H9 (cell line): ENCODE data around the gene BRI3BP. TPM values are rescaled to one million over a fixed set of nuclear protein-coding genes. Genes with fewer than 3 reads are reported as not detected.

Source experiments
- DNase-seq: peaks from one replicate; pipeline ENCODE4 v3.0.0-alpha.2; 2017
- H2AFZ ChIP-seq: one replicate; pipeline ENCODE4 v1.6.1; 2013; ENCODE audit warnings: mild to moderate bottlenecking, low read length, control low read depth, moderate library complexity
- H2AK5ac ChIP-seq: 2 replicates; pipeline ENCODE4 v1.6.1; 2013; ENCODE audit warnings: low read length, control low read depth, mixed read lengths; ENCODE audit not compliant: insufficient read length
- H2BK120ac ChIP-seq: one replicate; pipeline ENCODE4 v1.6.1; 2013; ENCODE audit warnings: low read depth, mild to moderate bottlenecking, low read length, control low read depth, inconsistent platforms; ENCODE audit not compliant: poor library complexity, severe bottlenecking
- H2BK12ac ChIP-seq: 2 replicates; pipeline ENCODE4 v1.6.1; 2013; ENCODE audit warnings: low read length, control low read depth, mixed read lengths, low read depth; ENCODE audit not compliant: insufficient read length
- H2BK15ac ChIP-seq: 2 replicates; pipeline ENCODE4 v1.6.1; 2013; ENCODE audit warnings: low read depth, low read length, control low read depth
- H2BK20ac ChIP-seq: one replicate; pipeline ENCODE4 v1.6.1; 2013; ENCODE audit warnings: low read depth, mild to moderate bottlenecking, low read length, control low read depth, inconsistent platforms; ENCODE audit not compliant: poor library complexity, severe bottlenecking
- H2BK5ac ChIP-seq: 2 replicates; pipeline ENCODE4 v1.6.1; 2013; ENCODE audit warnings: low read length, control low read depth, mixed read lengths; ENCODE audit not compliant: insufficient read length
- H3K14ac ChIP-seq: 2 replicates; pipeline ENCODE4 v1.6.1; 2013; ENCODE audit warnings: low read length, control low read depth; ENCODE audit not compliant: insufficient read depth
- H3K18ac ChIP-seq: 2 replicates; pipeline ENCODE4 v1.6.1; 2013; ENCODE audit warnings: low read depth, mild to moderate bottlenecking, mixed read lengths, low read length, control low read depth; ENCODE audit not compliant: insufficient read length
- H3K23ac ChIP-seq: 2 replicates; pipeline ENCODE4 v1.6.1; 2013; ENCODE audit warnings: low read length, control low read depth, mixed read lengths, low read depth; ENCODE audit not compliant: insufficient read length
- H3K23me2 ChIP-seq: 2 replicates; pipeline ENCODE4 v1.6.1; 2013; ENCODE audit warnings: low read depth, mild to moderate bottlenecking, mixed read lengths, low read length, control low read depth; ENCODE audit not compliant: insufficient read length, poor library complexity, severe bottlenecking
- H3K27ac ChIP-seq: 2 replicates; pipeline ENCODE4 v1.5.1; 2013; ENCODE audit warnings: low read length, control low read depth, mixed read lengths, low read depth; ENCODE audit not compliant: insufficient read length
- H3K27me3 ChIP-seq: 2 replicates; pipeline ENCODE4 v1.6.1; 2013; ENCODE audit warnings: low read length, control low read depth, inconsistent platforms; ENCODE audit not compliant: insufficient read depth
- H3K4ac ChIP-seq: 2 replicates; pipeline ENCODE4 v1.6.1; 2013; ENCODE audit warnings: low read depth, mild to moderate bottlenecking, control low read depth, inconsistent platforms, low read length, moderate library complexity
- H3K4me1 ChIP-seq: 2 replicates; pipeline ENCODE4 v1.6.1; 2013; ENCODE audit warnings: low read length, control low read depth, inconsistent platforms; ENCODE audit not compliant: insufficient read depth
- H3K4me2 ChIP-seq: 2 replicates; pipeline ENCODE4 v1.6.1; 2013; ENCODE audit warnings: low read length, control low read depth, mixed read lengths; ENCODE audit not compliant: insufficient read length, insufficient read depth
- H3K56ac ChIP-seq: 2 replicates; pipeline ENCODE4 v1.6.1; 2013; ENCODE audit warnings: low read depth, mild to moderate bottlenecking, mixed read lengths, low read length, control low read depth; ENCODE audit not compliant: insufficient read length
- H3K79me1 ChIP-seq: 2 replicates; pipeline ENCODE4 v1.6.1; 2013; ENCODE audit warnings: low read depth, mild to moderate bottlenecking, moderate library complexity, low read length, control low read depth, inconsistent platforms; ENCODE audit not compliant: insufficient read depth, poor library complexity, severe bottlenecking
- H3K79me2 ChIP-seq: 2 replicates; pipeline ENCODE4 v1.6.1; 2013; ENCODE audit warnings: low read length, control low read depth, inconsistent platforms; ENCODE audit not compliant: insufficient read depth
- H3K9ac ChIP-seq: 2 replicates; pipeline ENCODE4 v1.6.1; 2013; ENCODE audit warnings: low read length, control low read depth, mixed read lengths; ENCODE audit not compliant: insufficient read length; ENCODE audit errors: extremely low read depth
- H3K9me3 ChIP-seq: one replicate; pipeline ENCODE4 v1.6.1; 2013; ENCODE audit warnings: low read depth, low read length, inconsistent platforms; ENCODE audit not compliant: control insufficient read depth
- H3T11ph ChIP-seq: one replicate; pipeline ENCODE4 v1.6.1; 2013; ENCODE audit warnings: mild to moderate bottlenecking, low read length, control low read depth, inconsistent platforms
- H4K20me1 ChIP-seq: one replicate; pipeline ENCODE4 v1.6.1; 2013; ENCODE audit not compliant: control insufficient read depth, insufficient read length, insufficient read depth
- H4K5ac ChIP-seq: 2 replicates; pipeline ENCODE4 v1.6.1; 2013; ENCODE audit warnings: low read depth, mild to moderate bottlenecking, mixed read lengths, low read length, control low read depth; ENCODE audit not compliant: insufficient read length
- H4K8ac ChIP-seq: replicated peaks from 2 replicates; pipeline ENCODE4 v1.6.1; 2013; ENCODE audit warnings: low read length, control low read depth, mixed read lengths, low read depth; ENCODE audit not compliant: insufficient read length
- H4K91ac ChIP-seq: 2 replicates; pipeline ENCODE4 v1.6.1; 2013; ENCODE audit warnings: low read depth, mild to moderate bottlenecking, moderate library complexity, mixed read lengths, low read length, control low read depth; ENCODE audit not compliant: insufficient read length
- H3K27ac Mint-ChIP-seq, 3 experiments: 2 replicates in 2 of 3; 3 replicates in 1 of 3; pipeline ENCODE4 v1.8.0; 2020 to 2021; ENCODE audit warnings: mixed read lengths in 3 of 3, mild to moderate bottlenecking in 1 of 3, moderate library complexity in 1 of 3
- H3K27me3 Mint-ChIP-seq: 2 replicates; pipeline ENCODE4 v1.8.0; 2021; ENCODE audit warnings: low read depth, mild to moderate bottlenecking, moderate library complexity, mixed read lengths
- H3K36me3 Mint-ChIP-seq, 3 experiments: 2 replicates in 2 of 3; 3 replicates in 1 of 3; pipeline ENCODE4 v1.8.0; 2020 to 2021; ENCODE audit warnings: low read depth in 3 of 3, mixed read lengths in 3 of 3; ENCODE audit not compliant: insufficient read depth in 1 of 3
- H3K4me1 Mint-ChIP-seq, 2 experiments: 2 replicates each; pipeline ENCODE4 v1.8.0; 2020; ENCODE audit warnings: mixed read lengths in 2 of 2
- H3K4me3 Mint-ChIP-seq, 2 experiments: 2 replicates in 1 of 2; 3 replicates in 1 of 2; pipeline ENCODE4 v1.8.0; 2020 to 2021; ENCODE audit warnings: mild to moderate bottlenecking in 2 of 2, mixed read lengths in 2 of 2, moderate library complexity in 1 of 2
- H3K9me3 Mint-ChIP-seq, 2 experiments: 2 replicates in 1 of 2; 3 replicates in 1 of 2; pipeline ENCODE4 v1.8.0; 2020; ENCODE audit warnings: mild to moderate bottlenecking in 2 of 2, mixed read lengths in 2 of 2, moderate library complexity in 1 of 2
- WGBS: extraction: QIAGEN DNeasy Blood & Tissue Kit; methylation state at CpG from one replicate; pipeline ENCODE4 v1.1.7; 2013; ENCODE audit warnings: missing lambda C conversion rate, low lambda C conversion rate, mixed read lengths; ENCODE audit not compliant: insufficient read length; ENCODE audit errors: extremely low coverage; 5-methylcytosine and 5-hydroxymethylcytosine counted together
- total RNA-seq: library from RNA; stranded (reverse); gene quantifications from 2 replicates; pipeline ENCODE4 v1.2.1, GENCODE V29; 2021
- TF ChIP-seq, protein P1 (sequence below): fragments of 200-600 bp; sonication (generic); conservative IDR thresholded peaks from 3 replicates; pipeline ENCODE4 v1.8.0; 2021; ENCODE audit warnings: antibody characterized with exemption, mild to moderate bottlenecking

The BRI3BP gene
- total RNA-seq, 1 experiment from 2014 or later, result 10.5 TPM

DNA sequence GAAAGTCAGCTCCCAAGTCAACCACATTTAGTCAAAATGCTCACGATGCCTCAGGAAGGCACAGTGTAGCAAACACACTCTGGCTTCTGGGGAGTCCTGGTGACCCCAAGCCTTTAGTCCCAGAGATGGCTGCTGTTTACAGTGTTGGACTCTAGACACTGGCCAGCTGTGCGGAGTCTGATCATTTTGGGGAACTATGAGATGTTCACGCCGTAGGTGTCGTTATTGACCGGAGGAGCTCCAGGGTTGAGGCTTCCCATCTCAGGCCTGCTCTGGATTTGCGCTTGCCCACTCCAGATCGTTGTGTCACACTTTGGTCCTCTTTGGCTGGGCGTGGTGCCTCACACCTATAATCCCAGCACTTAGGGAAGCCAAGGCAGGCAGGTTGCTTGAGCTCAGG, 27.7 kb downstream of the BRI3BP start:
- H3K9me3 ChIP-seq, result no peaks in the 10 kb centered on the region
- WGBS, result no CpG with 5 or more reads among the region's 9 CpGs
- H3K27me3 Mint-ChIP-seq, result no peaks in the 10 kb centered on the region
- no peaks in the 10 kb centered on the region for H3K79me2 ChIP-seq
- H3K4me1 ChIP-seq, result no peaks in the 10 kb centered on the region
- H2BK5ac ChIP-seq, result no peak overlapping the region
- H3K27me3 ChIP-seq, result no peaks in the 10 kb centered on the region
- DNase-seq, result no peak
- H3K9me3 Mint-ChIP-seq, result no peaks in the 10 kb centered on the region
- no peak overlapping the region for H4K5ac ChIP-seq
- H3K36me3 Mint-ChIP-seq, result peaks cover 26 to 48% (median 29%) of the 10 kb centered on the region in 3 experiments
- H3K23me2 ChIP-seq, result no peaks in the 10 kb centered on the region
- TF ChIP-seq, protein P1, sequence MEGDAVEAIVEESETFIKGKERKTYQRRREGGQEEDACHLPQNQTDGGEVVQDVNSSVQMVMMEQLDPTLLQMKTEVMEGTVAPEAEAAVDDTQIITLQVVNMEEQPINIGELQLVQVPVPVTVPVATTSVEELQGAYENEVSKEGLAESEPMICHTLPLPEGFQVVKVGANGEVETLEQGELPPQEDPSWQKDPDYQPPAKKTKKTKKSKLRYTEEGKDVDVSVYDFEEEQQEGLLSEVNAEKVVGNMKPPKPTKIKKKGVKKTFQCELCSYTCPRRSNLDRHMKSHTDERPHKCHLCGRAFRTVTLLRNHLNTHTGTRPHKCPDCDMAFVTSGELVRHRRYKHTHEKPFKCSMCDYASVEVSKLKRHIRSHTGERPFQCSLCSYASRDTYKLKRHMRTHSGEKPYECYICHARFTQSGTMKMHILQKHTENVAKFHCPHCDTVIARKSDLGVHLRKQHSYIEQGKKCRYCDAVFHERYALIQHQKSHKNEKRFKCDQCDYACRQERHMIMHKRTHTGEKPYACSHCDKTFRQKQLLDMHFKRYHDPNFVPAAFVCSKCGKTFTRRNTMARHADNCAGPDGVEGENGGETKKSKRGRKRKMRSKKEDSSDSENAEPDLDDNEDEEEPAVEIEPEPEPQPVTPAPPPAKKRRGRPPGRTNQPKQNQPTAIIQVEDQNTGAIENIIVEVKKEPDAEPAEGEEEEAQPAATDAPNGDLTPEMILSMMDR, result no peak
- no peak overlapping the region for H3K14ac ChIP-seq
- no peak overlapping the region for H3K4ac ChIP-seq
- no peak overlapping the region for H2AFZ ChIP-seq
- H3K56ac ChIP-seq, result no peak overlapping the region
- H3K27ac ChIP-seq, result no peak overlapping the region
- no peak overlapping the region for H2BK120ac ChIP-seq
- H3K4me3 Mint-ChIP-seq, result no peak overlapping the region
- H4K8ac ChIP-seq, result no peak overlapping the region
- H3K4me1 Mint-ChIP-seq, result no peaks in the 10 kb centered on the region
- H2BK15ac ChIP-seq, result no peak overlapping the region
- no peak overlapping the region for H3K4me2 ChIP-seq
- H3K23ac ChIP-seq, result no peak overlapping the region
- no peak overlapping the region for H2AK5ac ChIP-seq
- no peak overlapping the region for H3T11ph ChIP-seq
- no peak overlapping the region for H4K91ac ChIP-seq
- H4K20me1 ChIP-seq, result no peaks in the 10 kb centered on the region
- no peak overlapping the region for H3K9ac ChIP-seq
- no peak overlapping the region for H2BK20ac ChIP-seq
- no peak overlapping the region for H2BK12ac ChIP-seq
- no peak overlapping the region for H3K27ac Mint-ChIP-seq
- no peak overlapping the region for H3K18ac ChIP-seq
- no peaks in the 10 kb centered on the region for H3K79me1 ChIP-seq
